AG09319 (cell line): Measurements from ENCODE around the gene SHISA3.
"Not testable (repeated sequence)": the region's sequence is repeated elsewhere in the genome, so short reads cannot be mapped to it uniquely, and the experiment has no call there.

Experiments used
- DNase-seq: peaks from one replicate; pipeline ENCODE4 v3.0.0-alpha.2; 2010; ENCODE audit warnings: low read depth; ENCODE audit errors: extremely low read depth
- TF ChIP-seq, protein P1 (sequence below): IDR thresholded peaks from 2 replicates; pipeline ENCODE4 v1.5.1; 2011; ENCODE audit warnings: low read depth, mild to moderate bottlenecking, inconsistent platforms, low read length, moderate library complexity

SHISA3 gene

DNA sequence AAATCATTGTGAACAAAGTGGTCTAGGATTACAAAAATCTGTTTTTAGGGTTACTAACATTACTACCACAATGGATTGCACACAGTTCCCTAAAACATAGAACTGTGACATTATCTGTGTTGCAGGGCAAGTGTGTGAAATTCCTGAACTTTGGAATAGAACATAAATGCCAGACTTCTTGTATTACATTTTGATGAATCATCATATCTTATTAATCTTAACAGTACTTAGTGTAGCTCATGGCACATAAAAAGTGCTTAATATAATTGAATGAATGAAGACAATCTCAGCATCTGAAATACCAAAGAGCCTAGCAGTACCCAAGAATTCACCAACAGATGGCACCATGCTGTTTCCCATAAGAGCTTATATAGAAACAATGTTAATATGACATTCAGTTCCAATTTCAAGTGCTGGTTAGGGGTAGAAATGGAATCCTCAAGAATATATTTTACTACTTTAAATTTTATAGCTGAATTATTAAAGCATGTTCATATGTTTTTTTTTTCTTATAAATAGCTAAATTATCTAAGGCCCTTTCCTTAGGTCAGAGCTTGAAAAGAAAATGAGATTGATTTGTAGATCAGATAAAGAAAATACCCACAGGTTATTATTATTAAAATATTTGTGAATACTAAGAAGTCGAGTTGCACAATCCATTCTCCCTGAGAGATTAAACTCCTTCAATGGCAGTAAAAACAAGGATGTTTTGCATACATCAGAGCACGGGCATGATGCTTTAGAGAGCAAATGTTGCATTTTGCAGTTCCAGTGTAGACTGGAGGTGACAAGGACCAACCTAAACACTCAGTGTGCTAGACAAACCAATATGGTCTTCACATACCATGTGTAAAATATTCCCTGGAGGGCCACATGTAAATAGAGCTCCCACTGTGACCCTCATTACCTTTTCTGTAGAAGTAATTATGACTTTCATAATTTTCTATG lies 25.7 kb upstream of the SHISA3 start:
- DNase-seq = peak; percentile 3
- TF ChIP-seq, protein P1, sequence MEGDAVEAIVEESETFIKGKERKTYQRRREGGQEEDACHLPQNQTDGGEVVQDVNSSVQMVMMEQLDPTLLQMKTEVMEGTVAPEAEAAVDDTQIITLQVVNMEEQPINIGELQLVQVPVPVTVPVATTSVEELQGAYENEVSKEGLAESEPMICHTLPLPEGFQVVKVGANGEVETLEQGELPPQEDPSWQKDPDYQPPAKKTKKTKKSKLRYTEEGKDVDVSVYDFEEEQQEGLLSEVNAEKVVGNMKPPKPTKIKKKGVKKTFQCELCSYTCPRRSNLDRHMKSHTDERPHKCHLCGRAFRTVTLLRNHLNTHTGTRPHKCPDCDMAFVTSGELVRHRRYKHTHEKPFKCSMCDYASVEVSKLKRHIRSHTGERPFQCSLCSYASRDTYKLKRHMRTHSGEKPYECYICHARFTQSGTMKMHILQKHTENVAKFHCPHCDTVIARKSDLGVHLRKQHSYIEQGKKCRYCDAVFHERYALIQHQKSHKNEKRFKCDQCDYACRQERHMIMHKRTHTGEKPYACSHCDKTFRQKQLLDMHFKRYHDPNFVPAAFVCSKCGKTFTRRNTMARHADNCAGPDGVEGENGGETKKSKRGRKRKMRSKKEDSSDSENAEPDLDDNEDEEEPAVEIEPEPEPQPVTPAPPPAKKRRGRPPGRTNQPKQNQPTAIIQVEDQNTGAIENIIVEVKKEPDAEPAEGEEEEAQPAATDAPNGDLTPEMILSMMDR = peak; percentile 59

DNA sequence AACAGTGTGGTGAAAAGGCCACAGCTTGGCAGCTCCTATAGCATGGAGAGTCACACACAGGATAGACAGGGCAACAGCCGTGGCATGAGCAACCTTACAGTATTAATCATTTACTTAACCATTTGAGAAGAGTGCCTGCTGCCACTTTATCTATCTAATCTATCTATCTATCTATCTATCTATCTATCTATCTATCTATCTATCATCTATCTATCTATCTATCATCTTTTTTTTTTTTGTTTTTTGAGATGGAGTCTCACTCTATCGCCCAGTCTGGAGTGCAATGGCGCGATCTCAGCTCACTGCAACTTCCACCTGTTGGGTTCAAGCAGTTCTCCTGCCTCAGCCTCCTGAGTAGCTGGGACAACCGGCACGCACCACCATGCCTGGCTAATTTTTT lies 25.0 kb upstream of the SHISA3 start:
- not testable (repeated sequence) for DNase-seq

DNA sequence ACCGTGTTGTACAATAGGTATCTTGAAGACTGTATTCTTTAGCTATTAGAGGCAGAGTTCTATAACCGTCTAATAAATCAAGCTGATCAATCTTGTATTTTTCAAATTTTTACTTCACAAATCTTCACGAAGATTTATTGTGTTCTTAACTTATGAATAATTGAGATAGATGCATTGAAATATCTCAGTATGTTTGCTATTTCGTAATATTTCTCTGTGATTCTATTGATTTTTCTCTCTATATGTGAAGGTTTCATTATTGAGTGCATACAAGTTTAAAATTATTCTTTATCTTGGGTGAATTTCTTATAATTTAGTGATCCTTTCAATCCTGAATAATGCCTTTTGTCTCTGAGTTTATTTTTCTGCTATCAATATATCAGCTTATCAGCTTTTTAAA lies 19.8 kb upstream of the SHISA3 start:
- TF ChIP-seq, protein P1 = no peak
- DNase-seq = no peak

DNA sequence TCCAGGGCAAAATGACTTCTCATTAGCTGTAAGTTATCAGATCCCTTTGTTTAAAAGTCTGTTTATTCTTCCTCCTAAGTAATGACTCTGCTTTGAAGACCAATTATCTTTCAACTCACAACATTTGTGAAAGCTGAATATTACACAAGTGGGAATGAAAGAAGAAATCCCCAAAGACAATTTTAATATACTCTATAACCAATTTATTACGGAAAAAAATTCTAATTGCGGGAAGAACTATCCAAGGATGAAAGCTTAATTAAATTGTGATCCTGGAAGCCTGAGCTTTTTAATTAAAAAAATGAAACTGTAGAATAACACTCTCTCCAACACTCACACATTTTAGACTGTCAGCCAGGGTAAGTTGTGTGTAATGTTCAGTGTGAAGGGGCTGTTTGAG lies 15.6 kb upstream of the SHISA3 start:
- DNase-seq = no peak
- TF ChIP-seq, protein P1 = no peak

DNA sequence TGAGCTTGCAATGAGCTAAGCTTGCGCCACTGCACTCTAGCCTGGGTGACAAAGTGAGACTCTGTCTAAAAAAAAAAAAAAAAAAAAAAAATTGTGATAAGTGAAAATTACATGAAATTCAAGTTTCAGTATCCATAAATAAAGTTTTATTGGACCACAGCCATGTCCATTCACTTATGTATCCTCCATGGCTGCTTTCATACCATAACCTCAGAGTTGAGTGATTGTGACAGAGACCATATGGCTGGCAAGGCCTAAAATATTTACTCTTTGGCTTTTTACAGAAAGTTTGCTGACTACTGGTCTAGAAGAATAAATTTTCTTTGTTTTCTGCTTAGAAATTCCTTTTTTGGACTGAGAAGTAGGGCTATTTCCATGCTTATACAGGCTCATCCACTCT lies 11.8 kb upstream of the SHISA3 start:
- no peak for DNase-seq
- TF ChIP-seq, protein P1 = no peak

DNA sequence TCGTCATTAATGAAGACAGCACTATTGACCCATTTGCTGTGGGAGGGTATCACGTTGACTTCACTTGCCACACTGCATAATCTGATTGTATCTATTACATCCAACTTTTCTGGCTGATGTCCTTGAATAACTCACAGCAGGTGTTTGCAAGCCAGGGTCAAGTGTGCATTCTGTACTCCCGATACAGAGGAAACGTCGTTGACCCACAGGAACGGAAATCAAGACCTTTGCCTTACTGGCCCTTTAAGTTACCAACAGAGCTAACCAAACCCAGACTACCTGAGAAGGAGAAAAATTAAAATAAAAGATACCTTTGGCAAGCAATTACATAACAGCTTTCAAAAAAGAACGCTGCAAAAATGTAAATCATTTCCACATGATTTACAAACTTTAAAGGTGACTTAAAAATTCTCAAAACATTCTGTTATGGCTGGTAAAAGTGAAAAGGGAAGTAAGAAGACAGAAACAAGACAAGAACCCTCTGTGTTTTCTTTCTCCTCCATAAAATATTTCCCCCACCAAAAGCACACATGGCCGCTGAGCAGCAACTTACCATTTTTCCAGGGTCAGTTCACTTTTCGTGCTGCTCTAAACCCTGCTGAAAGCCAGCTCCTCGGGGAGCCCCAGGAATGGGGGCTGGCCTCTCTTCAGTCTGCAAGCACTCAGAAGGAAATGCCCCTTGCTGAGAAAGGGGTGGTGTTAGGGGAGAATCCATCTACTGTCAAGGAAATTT lies 6.5 kb upstream of the SHISA3 start:
- no peak for DNase-seq
- TF ChIP-seq, protein P1 = no peak

DNA sequence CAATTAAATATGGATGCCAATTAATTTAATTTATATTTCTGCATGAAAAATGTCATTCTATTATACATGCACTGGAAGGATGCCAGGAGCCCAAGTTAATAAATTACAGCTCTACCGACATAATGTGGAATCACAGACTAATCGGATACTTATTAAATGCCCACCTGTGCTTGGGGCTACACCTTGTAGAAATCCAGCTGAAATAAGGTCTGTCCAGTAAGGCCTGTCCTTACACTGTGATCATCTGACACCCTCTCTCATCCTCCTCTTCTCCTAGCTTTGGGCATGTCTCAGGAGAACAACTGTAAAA lies 6.0 kb upstream of the SHISA3 start:
- TF ChIP-seq, protein P1 = no peak
- no peak for DNase-seq

DNA sequence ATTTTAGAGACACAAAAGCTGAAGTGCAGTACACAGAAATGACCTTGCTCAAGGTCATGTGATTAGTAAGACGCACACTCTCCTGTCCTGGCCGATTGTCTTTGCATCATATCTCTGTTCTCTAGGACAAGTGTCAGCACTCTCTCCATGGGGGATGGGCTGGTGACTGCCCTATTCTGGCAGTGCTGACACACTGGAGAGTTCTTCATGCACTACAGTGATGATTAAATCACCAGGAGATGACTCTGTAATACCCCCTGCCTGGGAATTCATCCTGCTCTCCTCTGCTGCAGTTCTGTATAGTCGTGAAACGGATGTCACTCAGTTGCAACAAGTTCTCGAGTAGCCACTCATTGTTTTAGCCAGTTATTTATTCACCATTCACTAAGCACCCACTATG lies 5.3 kb upstream of the SHISA3 start:
- no peak for DNase-seq
- TF ChIP-seq, protein P1 = no peak
